ENCODE measurements around the gene ANGPTL2. TPM values are rescaled to one million over a fixed set of nuclear protein-coding genes. Genes with fewer than 3 reads are reported as not detected.

The ANGPTL2 gene
- total RNA-seq, 4 donors from 2014 or later: 5.9 to 12.6 (median 8.7) TPM

GRCh38 chr9:127129718-127130085, 7.3 kb upstream of the ANGPTL2 start:
- TF ChIP-seq POLR2A (IDR thresholded peaks at IDR 0.05): no peak
- TF ChIP-seq, protein P1, sequence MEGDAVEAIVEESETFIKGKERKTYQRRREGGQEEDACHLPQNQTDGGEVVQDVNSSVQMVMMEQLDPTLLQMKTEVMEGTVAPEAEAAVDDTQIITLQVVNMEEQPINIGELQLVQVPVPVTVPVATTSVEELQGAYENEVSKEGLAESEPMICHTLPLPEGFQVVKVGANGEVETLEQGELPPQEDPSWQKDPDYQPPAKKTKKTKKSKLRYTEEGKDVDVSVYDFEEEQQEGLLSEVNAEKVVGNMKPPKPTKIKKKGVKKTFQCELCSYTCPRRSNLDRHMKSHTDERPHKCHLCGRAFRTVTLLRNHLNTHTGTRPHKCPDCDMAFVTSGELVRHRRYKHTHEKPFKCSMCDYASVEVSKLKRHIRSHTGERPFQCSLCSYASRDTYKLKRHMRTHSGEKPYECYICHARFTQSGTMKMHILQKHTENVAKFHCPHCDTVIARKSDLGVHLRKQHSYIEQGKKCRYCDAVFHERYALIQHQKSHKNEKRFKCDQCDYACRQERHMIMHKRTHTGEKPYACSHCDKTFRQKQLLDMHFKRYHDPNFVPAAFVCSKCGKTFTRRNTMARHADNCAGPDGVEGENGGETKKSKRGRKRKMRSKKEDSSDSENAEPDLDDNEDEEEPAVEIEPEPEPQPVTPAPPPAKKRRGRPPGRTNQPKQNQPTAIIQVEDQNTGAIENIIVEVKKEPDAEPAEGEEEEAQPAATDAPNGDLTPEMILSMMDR (IDR thresholded peaks at IDR 0.05): no peak
- Histone ChIP-seq H3K27me3 (no peaks in the 10 kb centered on the region), H3K36me3 (no peaks in the 10 kb centered on the region), H3K9me3 (no peaks in the 10 kb centered on the region), H3K4me1 (peaks cover 30 to 56% of the 10 kb centered on the region in 2 donors), H3K4me3 (replicated peaks in 1 of 3) (no peak overlapping the region), H3K27ac (peak overlapping the region in 1 of 3 donors; percentile 56)
- intact Hi-C loops (cut with DNase I): no loop called here
- peak in 1 of 2 donors; percentile 11 for DNase-seq
- 82 to 89% methylated on average over 3 of the region's 3 CpGs for WGBS, 2 donors

DNA sequence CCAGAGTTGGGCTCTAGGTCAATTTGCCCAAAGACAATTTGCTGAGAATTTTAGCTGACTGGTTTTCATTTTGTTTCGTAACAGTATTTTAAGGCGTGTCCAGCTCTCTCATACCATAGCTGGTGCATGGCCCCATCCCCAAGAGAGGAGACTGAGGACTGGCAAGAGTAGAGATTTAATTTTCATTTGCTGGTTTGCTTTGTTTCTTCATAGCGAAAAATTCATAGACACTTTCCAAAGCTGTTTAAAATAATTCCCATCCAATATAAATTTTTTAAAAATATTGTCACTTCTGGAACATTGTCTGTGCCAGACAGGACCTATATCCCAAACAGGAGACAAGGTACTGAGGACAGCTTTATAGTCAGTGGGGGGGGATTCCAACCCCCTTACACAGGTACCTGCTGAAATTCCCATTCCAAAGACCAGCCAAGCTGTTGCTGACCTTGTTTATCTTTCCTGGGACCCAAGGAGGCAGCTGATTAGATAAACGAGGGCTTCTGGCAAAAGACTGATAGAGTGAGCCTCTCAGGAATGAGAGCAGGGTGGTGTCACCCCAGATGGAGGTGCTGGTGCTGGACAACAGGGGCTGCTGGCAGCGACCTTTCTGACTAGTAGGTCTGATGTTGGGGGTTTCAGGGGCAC, 6.8 kb upstream of the ANGPTL2 start:
- peaks cover 27 to 50% of the 10 kb centered on the region in 2 donors for H3K4me1 ChIP-seq

GRCh38 chr9:127128341-127129072, 6.1 kb upstream of the ANGPTL2 start:
- Histone ChIP-seq H3K9me3 (no peaks in the 10 kb centered on the region), H3K36me3 (no peaks in the 10 kb centered on the region), H3K4me3 (replicated peaks in 1 of 3) (no peak overlapping the region), H3K27ac (peak overlapping the region in 2 of 3 donors; percentile 45 to 56), H3K27me3 (no peaks in the 10 kb centered on the region), H3K4me1 (peaks cover 20 to 45% of the 10 kb centered on the region in 2 donors)
- no peak for TF ChIP-seq POLR2A (IDR thresholded peaks at IDR 0.05)
- TF ChIP-seq, protein P1 (IDR thresholded peaks at IDR 0.05): no peak
- WGBS, 2 donors: 42 to 53% methylated on average over 9 of the region's 9 CpGs
- peak; percentile 56 to 61 for DNase-seq
- intact Hi-C loops (cut with DNase I): no loop called here

More for the DNA sequence above, 6.8 kb upstream of the ANGPTL2 start:
- no peak for TF ChIP-seq POLR2A (IDR thresholded peaks at IDR 0.05)
- TF ChIP-seq, protein P1 (IDR thresholded peaks at IDR 0.05): no peak
- no peak overlapping the region for H3K4me3 ChIP-seq (replicated peaks in 1 of 3)
- DNase-seq: no peak
- H3K36me3 ChIP-seq: no peaks in the 10 kb centered on the region
- H3K27ac ChIP-seq: peak overlapping the region in 2 of 3 donors; percentile 45 to 56
- 76 to 77% methylated on average over 5 of the region's 5 CpGs for WGBS, 2 donors
- intact Hi-C loops (cut with DNase I): no loop called here
- H3K27me3 ChIP-seq: no peaks in the 10 kb centered on the region
- no peaks in the 10 kb centered on the region for H3K9me3 ChIP-seq

- Histone ChIP-seq H3K27ac (no peak overlapping the region), H3K27me3 (no peaks in the 10 kb centered on the region), H3K9me3 (no peaks in the 10 kb centered on the region), H3K4me3 (replicated peaks in 1 of 3) (no peak overlapping the region), H3K4me1 (peaks cover 23 to 46% of the 10 kb centered on the region in 2 donors), H3K36me3 (no peaks in the 10 kb centered on the region)
- DNase-seq: no peak
- TF ChIP-seq POLR2A (IDR thresholded peaks at IDR 0.05): no peak
- TF ChIP-seq, protein P1 (IDR thresholded peaks at IDR 0.05): no peak
- WGBS, 2 donors: 64 to 75% methylated on average over 1 of the region's 1 CpG
- intact Hi-C loops (cut with DNase I): no loop called here
These were observed 4.5 kb upstream of the ANGPTL2 start for GRCh38 chr9:127126971-127127370.

DNA sequence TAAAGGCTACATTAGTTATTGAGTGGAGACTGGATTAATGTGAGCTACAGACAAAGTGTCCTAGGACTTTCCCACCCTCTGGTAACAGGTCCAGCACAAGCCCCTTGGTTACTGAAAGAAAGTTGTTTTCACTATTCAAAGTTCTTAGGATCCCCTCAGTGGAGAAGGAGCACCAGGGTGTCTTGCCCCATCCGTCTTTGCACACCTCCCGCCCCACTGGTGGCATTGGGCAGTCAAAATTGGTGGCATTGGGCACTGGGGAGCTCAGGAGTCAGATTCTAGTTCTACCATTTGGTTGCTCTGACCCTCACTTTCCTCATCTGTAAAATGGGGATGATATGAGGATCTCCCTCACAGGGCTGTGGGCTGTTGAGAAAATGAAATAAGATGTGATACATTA, 2.4 kb upstream of the ANGPTL2 start:
- no peak overlapping the region for H3K4me3 ChIP-seq (replicated peaks in 1 of 3)
- no peak for DNase-seq
- no peaks in the 10 kb centered on the region for H3K9me3 ChIP-seq
- TF ChIP-seq, protein P1 (IDR thresholded peaks at IDR 0.05): no peak
- TF ChIP-seq POLR2A (IDR thresholded peaks at IDR 0.05): no peak
- H3K36me3 ChIP-seq: no peaks in the 10 kb centered on the region
- no peak overlapping the region for H3K27ac ChIP-seq
- 97 to 100% methylated on average over 2 of the region's 2 CpGs for WGBS, 2 donors
- intact Hi-C loops (cut with DNase I): loop anchor here (5.0 kb wide), 1 partner anchor 53 kb away; no protein-coding TSS in a partner anchor
- H3K4me1 ChIP-seq: peaks cover 23 to 52% of the 10 kb centered on the region in 2 donors
- no peaks in the 10 kb centered on the region for H3K27me3 ChIP-seq
